ENCODE measurements around the gene MFSD6. TPM values are rescaled to one million over a fixed set of nuclear protein-coding genes. Genes with fewer than 3 reads are reported as not detected.

Gene MFSD6
- total RNA-seq, 4 donors from 2014 or later: 43.1 to 123 (median 60.5) TPM

DNA sequence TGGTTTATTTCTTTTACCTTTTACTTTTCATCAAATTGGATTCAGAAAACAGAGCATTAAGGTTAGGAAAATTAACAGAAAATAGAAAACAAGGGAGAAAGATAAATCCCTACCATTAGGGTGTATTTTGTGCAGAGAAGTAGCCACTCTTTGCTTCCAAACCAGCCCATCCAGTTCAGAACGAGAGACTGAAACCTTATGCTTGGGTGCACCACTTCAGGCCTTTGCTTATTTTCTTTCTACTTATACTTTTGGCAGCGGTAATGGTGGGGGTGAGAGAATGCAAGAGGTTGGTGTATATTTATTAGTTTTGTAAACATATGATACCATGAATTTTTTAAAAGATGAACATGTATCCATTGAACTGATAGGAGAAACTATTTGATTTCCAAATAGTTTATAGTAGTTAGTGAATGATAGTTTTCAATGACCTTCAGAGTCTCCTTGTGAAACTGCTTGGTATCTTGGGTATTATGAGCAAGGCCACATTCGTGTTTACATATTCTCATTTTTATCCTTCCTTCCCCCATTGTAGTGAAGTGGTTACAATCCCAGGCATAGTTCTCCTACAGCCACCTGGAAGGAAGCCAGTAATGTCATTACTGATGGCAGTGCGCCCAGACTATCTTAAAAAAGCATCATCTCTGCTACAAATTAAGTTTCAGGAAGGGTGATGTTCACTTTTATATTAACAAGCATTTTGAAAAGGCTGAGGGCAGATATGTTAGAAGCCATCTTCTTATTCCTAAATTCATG lies 60.8 kb downstream of the MFSD6 start:
- TF ChIP-seq, protein P1, sequence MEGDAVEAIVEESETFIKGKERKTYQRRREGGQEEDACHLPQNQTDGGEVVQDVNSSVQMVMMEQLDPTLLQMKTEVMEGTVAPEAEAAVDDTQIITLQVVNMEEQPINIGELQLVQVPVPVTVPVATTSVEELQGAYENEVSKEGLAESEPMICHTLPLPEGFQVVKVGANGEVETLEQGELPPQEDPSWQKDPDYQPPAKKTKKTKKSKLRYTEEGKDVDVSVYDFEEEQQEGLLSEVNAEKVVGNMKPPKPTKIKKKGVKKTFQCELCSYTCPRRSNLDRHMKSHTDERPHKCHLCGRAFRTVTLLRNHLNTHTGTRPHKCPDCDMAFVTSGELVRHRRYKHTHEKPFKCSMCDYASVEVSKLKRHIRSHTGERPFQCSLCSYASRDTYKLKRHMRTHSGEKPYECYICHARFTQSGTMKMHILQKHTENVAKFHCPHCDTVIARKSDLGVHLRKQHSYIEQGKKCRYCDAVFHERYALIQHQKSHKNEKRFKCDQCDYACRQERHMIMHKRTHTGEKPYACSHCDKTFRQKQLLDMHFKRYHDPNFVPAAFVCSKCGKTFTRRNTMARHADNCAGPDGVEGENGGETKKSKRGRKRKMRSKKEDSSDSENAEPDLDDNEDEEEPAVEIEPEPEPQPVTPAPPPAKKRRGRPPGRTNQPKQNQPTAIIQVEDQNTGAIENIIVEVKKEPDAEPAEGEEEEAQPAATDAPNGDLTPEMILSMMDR (IDR thresholded peaks at IDR 0.05): no peak
- ATAC-seq (ENCODE audit: low FRiP score) (peak; percentile 85), DNase-seq (ENCODE audit: low spot score) (peak; percentile 64)

DNA sequence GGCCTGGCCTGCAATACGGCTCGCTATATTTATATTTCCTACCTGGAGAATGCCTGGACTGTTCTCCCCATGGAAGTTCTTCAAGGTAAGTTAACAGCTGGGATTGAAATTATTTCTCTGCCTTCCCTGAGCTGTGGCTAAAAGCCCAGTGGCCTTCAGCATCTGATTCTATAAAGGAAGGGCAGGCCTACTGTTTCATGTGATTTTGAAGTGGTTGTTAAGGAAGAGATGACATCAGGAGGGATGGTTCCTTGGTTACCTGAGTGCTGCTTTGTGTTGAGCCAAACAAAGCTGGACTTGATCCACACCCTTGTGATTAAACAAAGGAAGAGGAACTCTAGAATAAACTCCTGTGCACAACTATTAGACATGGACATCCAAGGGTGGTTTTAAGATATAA lies 61.6 kb downstream of the MFSD6 start:
- ATAC-seq (ENCODE audit: low FRiP score) (peak; percentile 68), DNase-seq (ENCODE audit: low spot score) (no peak)
- TF ChIP-seq, protein P1 (IDR thresholded peaks at IDR 0.05): no peak

DNA sequence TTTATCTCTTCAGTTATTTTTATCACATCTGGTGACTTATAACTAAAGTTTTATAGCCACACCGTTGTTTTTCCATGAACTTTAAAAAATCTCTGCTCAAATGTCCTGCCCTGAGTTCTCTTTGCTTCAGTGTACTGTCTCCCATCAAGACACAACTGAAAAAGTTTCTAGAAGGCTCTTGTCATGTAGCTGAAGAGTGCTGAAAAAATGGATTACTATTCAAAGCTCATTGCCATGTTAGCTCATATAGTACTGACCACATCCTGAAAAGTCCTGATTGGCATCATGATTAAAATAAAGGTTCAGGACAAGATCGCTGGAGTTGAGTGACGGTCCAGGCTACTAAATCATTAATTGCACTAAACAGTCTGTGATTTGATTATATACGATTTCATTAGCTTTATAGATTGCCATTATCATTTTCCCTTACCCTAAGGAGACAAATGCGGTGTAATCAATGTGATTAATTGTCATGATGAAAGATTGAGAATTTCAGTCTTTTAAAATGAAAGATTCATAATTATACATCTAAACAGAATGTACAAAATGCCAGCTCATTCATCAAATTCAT lies 62.2 kb downstream of the MFSD6 start:
- TF ChIP-seq, protein P1 (IDR thresholded peaks at IDR 0.05): no peak

DNA sequence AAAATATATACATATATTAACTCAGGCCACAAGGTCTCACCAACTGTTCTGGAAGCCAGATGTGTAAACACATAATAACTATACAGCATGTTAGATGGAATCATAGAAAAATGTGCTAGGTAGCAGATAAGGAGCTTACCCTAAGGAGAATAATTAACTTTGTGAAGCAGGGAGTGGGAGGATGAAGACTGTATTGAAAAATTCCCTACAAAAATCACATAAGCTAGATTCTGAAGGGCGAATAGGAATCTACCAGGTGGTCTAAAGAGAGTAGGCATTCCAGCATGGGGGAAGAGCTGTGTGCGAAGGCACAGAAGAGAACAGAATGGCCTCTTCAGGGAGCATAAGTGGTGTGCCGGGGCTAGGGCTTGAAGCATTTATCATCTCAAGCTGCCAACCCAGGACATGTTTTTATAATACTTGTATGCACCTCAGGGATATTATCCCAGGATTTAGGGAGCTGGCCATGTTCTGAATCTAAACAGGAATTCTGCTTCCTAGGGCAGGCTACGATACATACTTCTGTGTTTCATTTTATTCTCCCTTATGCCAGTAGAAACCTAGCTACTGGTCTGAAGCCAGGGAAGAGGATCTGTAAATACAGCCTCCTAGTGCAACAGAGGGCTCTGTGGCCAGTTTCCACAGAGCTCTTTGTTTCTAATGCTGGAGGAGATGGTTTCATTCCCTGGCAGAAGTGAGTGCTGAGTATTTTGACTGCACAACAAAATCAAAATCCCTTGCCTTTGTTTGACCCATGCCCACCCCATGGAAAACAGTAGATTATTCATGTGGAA lies 69.7 kb downstream of the MFSD6 start:
- TF ChIP-seq, protein P1 (IDR thresholded peaks at IDR 0.05): no peak
- DNase-seq (ENCODE audit: low spot score): no peak
- ATAC-seq (ENCODE audit: low FRiP score): peak; percentile 44

More for the DNA sequence above, 62.2 kb downstream of the MFSD6 start:
- DNase-seq (ENCODE audit: low spot score) (no peak), ATAC-seq (ENCODE audit: low FRiP score) (no peak)

DNA sequence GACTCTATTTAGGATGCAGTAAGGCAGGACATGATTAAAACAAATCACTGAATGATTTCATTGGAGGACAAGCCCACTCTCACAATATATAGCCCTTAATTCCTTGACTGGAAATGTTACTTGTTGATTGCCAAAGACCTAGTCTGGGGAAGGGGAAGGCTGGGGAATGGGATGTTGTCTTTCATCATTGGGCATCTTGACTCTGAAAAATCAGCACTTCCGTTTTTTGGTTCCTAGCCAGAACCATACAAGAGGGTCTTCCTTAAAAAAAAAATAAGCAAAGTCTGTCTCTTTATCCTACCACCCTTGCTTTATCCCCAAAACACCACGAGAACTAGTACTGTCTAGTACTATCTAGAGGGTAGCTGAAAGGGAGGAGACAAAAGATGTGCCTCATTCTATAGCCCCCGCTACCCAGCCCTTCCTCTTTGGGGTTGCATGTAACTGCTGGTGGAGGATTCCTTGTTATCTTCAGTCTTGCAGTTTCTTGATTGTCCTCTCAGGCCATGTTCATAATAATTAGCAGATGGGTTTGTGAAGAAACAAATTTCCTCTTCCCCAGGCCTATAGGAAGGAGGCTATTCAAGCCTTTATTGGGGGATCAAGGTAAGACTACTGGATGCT lies 70.5 kb downstream of the MFSD6 start:
- TF ChIP-seq, protein P1 (IDR thresholded peaks at IDR 0.05): no peak
- no peak for DNase-seq (ENCODE audit: low spot score)
- no peak for ATAC-seq (ENCODE audit: low FRiP score)

DNA sequence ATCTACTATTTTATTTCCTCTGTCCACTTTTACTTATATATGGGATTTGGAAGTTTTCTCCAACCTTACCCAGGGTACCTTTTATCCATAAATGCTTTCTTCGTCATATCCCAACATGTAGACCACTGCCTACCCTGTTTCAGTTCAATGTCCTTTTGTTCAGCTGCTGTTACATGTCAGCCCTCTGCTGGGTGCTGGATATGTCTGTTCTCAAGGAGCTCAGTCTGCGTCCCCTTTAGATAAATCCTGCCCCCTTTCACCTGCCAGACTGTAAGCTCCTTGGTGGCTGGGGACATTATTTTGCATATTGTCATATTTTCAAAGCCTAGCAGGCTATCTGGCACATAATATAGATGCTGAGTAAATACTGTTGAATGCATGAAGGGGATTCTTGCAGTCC lies 73.2 kb downstream of the MFSD6 start:
- ATAC-seq (ENCODE audit: low FRiP score) (no peak), DNase-seq (ENCODE audit: low spot score) (no peak)
- TF ChIP-seq, protein P1 (IDR thresholded peaks at IDR 0.05): no peak

Data from omental fat pad (tissue), 4 donors.